Measurements from ENCODE around the gene CES2.

GRCh38 chr16:66926171-66926947 is 9.0 kb upstream of the CES2 start:
- TF ChIP-seq, protein P1, sequence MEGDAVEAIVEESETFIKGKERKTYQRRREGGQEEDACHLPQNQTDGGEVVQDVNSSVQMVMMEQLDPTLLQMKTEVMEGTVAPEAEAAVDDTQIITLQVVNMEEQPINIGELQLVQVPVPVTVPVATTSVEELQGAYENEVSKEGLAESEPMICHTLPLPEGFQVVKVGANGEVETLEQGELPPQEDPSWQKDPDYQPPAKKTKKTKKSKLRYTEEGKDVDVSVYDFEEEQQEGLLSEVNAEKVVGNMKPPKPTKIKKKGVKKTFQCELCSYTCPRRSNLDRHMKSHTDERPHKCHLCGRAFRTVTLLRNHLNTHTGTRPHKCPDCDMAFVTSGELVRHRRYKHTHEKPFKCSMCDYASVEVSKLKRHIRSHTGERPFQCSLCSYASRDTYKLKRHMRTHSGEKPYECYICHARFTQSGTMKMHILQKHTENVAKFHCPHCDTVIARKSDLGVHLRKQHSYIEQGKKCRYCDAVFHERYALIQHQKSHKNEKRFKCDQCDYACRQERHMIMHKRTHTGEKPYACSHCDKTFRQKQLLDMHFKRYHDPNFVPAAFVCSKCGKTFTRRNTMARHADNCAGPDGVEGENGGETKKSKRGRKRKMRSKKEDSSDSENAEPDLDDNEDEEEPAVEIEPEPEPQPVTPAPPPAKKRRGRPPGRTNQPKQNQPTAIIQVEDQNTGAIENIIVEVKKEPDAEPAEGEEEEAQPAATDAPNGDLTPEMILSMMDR (IDR thresholded peaks at IDR 0.05 in 8 of 11, conservative IDR thresholded peaks at IDR 0.05 in 3 of 11), result no peak
- no peak for TF ChIP-seq POLR2AphosphoS5 (IDR thresholded peaks at IDR 0.05)
